Fibroblast of skin of left quadriceps (primary cell): Measurements from ENCODE around the gene RYR3.

ENCODE experiments used
- DNase-seq, 2 experiments: peaks; one replicate each; pipeline ENCODE4 v3.0.0-alpha.2; 2013; ENCODE audit warnings: low read depth in 2 of 2

Gene RYR3

DNA sequence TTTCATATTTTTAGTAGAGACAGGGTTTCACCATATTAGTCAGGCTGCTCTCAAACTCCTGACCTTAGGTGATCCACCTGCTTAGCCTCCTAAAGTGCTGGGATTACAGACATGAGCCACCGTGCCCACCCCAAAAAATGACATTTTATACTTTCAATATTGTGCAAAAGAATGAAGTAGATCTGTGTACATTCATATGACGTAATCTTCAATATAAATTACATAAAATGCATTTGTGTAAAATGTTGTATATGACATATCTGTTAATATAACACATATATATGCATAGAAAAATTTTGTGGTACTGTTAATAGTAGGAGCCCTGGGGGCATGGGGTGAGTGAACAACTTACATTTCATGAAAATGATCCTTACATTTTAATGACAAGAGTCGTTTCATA, 71.7 kb downstream of the RYR3 start:
- no peak for DNase-seq

- no peak for DNase-seq
Measured at GRCh38 chr15:33384307-33384706, 73.5 kb downstream of the RYR3 start.

- DNase-seq: no peak
Measured at GRCh38 chr15:33392453-33392852, 81.7 kb downstream of the RYR3 start.

GRCh38 chr15:33393546-33393945, 82.8 kb downstream of the RYR3 start:
- DNase-seq: no peak

DNA sequence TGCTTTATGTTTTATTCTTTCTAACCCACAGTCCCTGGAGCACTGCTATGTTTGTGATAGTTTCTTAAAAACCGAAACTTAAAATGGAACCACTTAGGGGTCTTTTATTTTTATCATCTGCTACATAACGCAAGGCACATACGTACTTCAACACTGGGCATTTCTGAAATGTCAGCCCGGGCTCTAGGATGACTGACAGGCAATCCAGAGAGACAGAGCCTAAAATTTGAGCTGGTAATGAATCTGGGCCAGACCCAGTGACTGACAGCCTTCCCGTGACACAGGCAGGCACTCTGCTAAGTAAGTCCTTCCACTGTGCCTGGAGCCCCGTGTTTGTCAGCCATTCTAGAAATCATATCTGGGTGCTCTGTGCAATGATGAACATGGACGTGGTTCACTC, 84.6 kb downstream of the RYR3 start:
- DNase-seq: no peak

GRCh38 chr15:33395846-33396245, 85.1 kb downstream of the RYR3 start:
- DNase-seq: no peak

DNA sequence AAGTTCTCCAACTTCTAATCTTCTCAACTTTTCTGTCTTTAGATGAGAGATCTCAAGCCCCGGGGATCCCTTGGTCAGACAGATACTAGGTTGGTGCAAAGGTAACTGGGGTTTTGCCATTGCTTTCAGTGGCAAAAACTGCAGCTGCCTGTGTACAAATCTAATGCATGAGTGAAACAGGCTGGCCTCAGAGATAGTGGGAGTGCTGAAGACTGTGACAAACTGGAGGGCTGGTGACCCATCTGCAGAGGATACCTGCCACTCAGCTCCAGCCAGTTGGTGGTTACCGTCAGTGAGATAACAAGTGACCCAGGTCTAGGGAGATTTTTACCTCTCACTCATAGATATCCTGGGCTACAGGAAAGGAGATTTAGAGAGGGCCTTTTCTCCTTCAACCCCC, 85.7 kb downstream of the RYR3 start:
- no peak for DNase-seq

- no peak for DNase-seq
Measured at GRCh38 chr15:33398555-33398954, 87.8 kb downstream of the RYR3 start.

- DNase-seq: no peak
Measured at GRCh38 chr15:33400941-33401340, 90.2 kb downstream of the RYR3 start.

GRCh38 chr15:33402600-33402999, 91.8 kb downstream of the RYR3 start:
- no peak for DNase-seq

- DNase-seq: no peak
Measured at GRCh38 chr15:33405096-33405495, 94.3 kb downstream of the RYR3 start.

- DNase-seq: no peak
Measured at GRCh38 chr15:33411596-33412540, 101.1 kb downstream of the RYR3 start.

DNA sequence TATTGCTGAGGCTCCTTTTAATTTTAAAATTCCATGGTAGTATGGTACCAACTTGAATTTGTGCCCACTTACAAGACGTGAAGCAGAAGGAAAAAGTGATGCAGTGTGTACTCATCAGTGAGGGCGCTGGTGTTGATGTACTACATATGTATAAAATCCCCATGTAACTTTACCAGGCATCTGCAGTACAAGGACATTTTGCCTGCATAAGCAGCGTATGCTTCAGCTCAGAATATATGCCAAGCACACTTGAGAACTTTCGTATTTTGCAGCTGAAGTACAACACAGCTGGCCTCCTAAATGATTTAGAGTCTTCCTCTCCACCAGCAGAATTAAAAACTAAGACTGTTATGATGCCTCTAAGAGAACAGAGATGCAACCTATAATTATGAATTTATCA, 108.9 kb downstream of the RYR3 start:
- DNase-seq: no peak

GRCh38 chr15:33424025-33424424, 113.3 kb downstream of the RYR3 start:
- DNase-seq: no peak

DNA sequence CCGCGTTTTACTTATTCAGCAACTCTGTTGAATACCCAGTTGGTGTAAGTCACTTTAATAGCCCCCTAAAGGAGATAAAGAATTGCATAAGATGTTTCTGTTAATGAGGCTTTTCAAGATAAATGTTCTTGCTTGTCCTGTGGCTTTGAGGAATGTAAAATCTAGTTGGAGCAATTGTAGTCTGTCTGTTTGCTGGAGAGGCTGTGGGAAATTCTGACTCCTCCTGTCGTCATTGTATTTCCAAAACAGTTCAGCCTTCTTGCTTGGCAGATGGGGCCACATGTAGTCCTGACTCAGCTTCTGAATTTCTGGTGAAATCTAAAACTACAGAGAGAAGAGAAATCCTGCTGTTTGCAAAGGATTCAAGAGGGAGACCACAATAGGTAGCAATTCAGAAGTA, 114.4 kb downstream of the RYR3 start:
- peak in 1 of 2 experiments; percentile 2 for DNase-seq

DNA sequence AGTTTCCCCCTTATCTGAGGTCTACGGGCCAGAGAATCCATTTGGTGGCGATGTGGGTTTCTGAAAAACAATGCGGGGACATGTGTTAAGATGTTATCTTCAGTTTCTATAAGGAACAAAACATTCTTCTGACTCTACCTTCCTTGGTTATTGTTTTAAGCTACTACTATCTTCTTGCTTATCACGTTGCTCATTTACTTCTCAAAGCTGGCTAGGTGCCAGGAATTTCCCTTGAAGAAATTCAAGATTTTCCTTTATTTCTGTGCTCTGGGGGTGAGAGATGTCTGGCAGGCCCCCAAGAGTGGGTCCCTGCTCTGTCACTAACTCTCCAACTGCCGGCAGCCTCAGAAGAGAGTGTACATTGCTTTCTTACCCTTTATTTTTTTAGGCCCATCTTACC, 119.8 kb downstream of the RYR3 start:
- no peak for DNase-seq

- DNase-seq: no peak
Measured at GRCh38 chr15:33433821-33434220, 123.1 kb downstream of the RYR3 start.

GRCh38 chr15:33438396-33438795, 127.6 kb downstream of the RYR3 start:
- no peak for DNase-seq

GRCh38 chr15:33440900-33441299, 130.1 kb downstream of the RYR3 start:
- DNase-seq: no peak

GRCh38 chr15:33442449-33442848, 131.7 kb downstream of the RYR3 start:
- no peak for DNase-seq

- DNase-seq: no peak
Measured at GRCh38 chr15:33443708-33444107, 132.9 kb downstream of the RYR3 start.

DNA sequence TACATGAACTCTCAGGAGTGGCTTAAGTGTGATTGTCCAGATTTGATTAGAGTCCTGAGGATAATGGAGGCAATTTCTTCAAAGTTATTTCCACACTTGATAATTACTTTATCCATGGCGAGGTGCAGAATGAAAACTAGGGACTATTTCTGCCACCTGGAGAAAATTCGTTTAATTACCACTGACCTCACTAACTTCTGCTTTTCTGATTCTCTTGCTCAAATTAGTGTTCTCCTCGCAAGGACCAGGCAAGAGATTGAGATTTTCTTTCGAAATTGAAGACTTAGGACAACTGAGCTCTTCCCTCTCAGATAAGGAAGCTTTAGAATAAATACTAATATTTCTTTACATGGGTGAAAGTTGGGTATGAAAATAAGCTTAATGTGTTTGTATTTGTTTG, 135.2 kb downstream of the RYR3 start:
- no peak for DNase-seq

DNA sequence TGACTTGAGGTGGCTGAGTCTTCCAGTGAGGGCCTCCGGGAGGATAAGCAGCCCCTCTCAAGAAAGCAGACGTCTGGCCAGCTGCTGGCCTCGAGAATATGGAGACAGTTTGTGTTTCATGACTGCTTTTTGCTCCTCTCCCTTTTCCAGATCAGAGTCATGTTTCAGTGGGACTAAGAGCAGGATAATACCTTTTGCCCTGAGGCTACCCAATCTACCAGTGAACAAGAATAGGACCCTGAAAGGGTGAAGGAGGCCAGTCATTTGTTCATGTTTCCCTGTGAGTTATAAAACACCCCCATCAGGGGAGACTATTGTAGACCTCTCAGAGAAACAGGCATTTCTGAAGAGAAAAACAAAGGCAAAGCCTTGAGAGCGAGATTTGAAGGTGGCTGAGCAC, 137.4 kb downstream of the RYR3 start:
- DNase-seq: no peak
